ENCODE results near the gene INSL3. TPM values are rescaled to one million over a fixed set of nuclear protein-coding genes. Genes with fewer than 3 reads are reported as not detected.
A peak's percentile ranks its signal among the peaks of the same experiment; 100 is the strongest.

Gene INSL3
- total and polyA plus RNA-seq, 4 donors = 1.5 TPM; not detected in 3

DNA sequence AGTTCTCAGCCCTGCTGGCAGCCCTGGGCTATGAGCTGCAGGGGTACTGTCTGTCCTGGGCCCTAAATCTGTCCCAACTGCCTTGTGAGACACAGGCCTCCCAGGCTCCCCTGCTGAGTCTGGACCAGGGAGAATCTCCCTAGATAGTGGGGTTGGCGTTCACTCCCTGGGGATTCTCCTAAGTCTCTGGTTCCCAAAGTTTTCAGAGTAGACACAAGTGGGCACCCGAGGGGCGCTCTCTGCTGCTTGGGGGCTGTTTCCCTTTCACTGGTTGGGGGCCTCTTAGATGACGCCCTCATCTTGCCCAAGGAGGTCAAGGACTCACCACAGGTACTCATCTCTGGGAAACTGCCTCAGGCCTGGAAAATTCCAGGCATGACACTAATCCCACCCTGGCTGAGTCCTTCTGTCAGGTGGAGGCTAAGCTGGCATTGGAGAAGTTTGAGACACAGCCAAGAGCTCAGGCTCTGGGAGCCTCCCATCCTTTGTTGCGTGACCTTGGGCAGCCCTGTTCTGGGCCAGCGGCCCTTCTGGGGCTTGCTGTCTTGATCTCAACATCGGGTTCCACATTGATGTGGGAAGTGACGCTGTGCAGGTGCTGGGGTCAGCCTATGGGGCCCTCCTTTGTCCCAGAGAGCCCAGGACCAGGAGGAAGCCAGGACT, 42.3 kb upstream of the INSL3 start:
- Histone ChIP-seq H3K9me3 (ENCODE audit: control insufficient read depth in 4 of 4, insufficient read depth in 3 of 4, low read length in 3 of 4) (no peaks in the 10 kb centered on the region), H3K27ac (ENCODE audit: low read depth in 1 of 2, low read length in 1 of 2) (peak overlapping the region in 1 of 2 donors; percentile 28), H3K4me3 (no peak overlapping the region), H3K27me3 (ENCODE audit: control insufficient read depth in 3 of 3, insufficient read depth in 3 of 3, low read length in 2 of 3) (peaks cover 0 to 5% (median 4%) of the 10 kb centered on the region in 3 donors), H3K4me1 (ENCODE audit: control insufficient read depth in 5 of 5, insufficient read depth in 5 of 5, low read length in 5 of 5) (peaks cover 0 to 18% (median 6%) of the 10 kb centered on the region in 5 donors), H3K9ac (ENCODE audit: insufficient read depth in 1 of 2, low read length in 2 of 2) (no peak overlapping the region), H3K36me3 (ENCODE audit: control insufficient read depth in 4 of 4, insufficient read depth in 4 of 4, low read length in 4 of 4) (peaks cover 13 to 41% (median 25%) of the 10 kb centered on the region in 4 donors)
- DNase-seq = no peak
- no peak for ATAC-seq (ENCODE audit: insufficient read depth, low FRiP score)
- TF ChIP-seq, protein P1, sequence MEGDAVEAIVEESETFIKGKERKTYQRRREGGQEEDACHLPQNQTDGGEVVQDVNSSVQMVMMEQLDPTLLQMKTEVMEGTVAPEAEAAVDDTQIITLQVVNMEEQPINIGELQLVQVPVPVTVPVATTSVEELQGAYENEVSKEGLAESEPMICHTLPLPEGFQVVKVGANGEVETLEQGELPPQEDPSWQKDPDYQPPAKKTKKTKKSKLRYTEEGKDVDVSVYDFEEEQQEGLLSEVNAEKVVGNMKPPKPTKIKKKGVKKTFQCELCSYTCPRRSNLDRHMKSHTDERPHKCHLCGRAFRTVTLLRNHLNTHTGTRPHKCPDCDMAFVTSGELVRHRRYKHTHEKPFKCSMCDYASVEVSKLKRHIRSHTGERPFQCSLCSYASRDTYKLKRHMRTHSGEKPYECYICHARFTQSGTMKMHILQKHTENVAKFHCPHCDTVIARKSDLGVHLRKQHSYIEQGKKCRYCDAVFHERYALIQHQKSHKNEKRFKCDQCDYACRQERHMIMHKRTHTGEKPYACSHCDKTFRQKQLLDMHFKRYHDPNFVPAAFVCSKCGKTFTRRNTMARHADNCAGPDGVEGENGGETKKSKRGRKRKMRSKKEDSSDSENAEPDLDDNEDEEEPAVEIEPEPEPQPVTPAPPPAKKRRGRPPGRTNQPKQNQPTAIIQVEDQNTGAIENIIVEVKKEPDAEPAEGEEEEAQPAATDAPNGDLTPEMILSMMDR (IDR thresholded peaks at IDR 0.05; ENCODE audit: control extremely low read depth, extremely low read depth) = no peak
- 81 to 88% methylated on average over 8 of the region's 8 CpGs for WGBS, 2 donors

DNA sequence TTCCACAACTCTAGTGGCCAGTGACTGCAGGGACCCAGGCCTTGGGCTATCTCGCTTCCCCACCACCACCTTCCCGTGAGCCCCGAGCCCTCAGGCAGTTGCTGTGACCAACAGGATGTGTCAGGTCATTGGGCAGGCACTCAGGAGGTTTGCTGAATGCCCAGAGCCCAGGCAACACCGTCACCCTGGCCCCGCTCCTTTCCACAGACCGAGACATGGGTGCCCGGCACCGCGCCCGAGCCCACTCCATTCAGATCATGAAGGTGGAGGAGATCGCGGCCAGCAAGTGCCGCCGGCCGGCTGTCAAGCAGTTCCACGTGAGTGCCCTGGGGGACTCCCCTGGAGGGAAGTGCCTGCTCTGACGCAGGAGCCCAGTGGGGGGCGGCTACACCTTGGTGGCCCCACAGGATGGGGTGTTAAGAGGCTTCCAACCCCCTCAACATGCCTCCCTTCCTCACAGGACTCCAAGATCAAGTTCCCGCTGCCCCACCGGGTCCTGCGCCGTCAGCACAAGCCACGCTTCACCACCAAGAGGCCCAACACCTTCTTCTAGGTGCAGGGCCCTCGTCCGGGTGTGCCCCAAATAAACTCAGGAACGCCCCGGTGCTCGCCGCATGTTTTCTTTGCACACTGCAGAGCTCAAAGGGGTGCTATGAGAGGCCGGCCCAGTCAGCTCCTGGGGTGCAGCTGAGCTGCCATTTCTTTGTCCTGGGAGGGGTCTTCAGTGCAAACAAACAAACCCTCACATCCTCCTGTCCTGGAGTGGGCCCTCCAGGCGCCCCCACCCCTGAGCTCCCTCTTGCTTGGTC, 41.6 kb upstream of the INSL3 start:
- TF ChIP-seq, protein P1 (IDR thresholded peaks at IDR 0.05; ENCODE audit: control extremely low read depth, extremely low read depth) = no peak
- Histone ChIP-seq H3K9ac (ENCODE audit: insufficient read depth in 1 of 2, low read length in 2 of 2) (no peak overlapping the region), H3K36me3 (ENCODE audit: control insufficient read depth in 4 of 4, insufficient read depth in 4 of 4, low read length in 4 of 4) (peaks cover 13 to 41% (median 25%) of the 10 kb centered on the region in 4 donors), H3K27me3 (ENCODE audit: control insufficient read depth in 3 of 3, insufficient read depth in 3 of 3, low read length in 2 of 3) (no peaks in the 10 kb centered on the region), H3K27ac (ENCODE audit: low read depth in 1 of 2, low read length in 1 of 2) (no peak overlapping the region), H3K4me1 (ENCODE audit: control insufficient read depth in 5 of 5, insufficient read depth in 5 of 5, low read length in 5 of 5) (peaks cover 0 to 18% (median 6%) of the 10 kb centered on the region in 5 donors), H3K4me3 (no peak overlapping the region), H3K9me3 (ENCODE audit: control insufficient read depth in 4 of 4, insufficient read depth in 3 of 4, low read length in 3 of 4) (no peaks in the 10 kb centered on the region)
- WGBS, 2 donors = 88 to 90% methylated on average over 27 to 31 of the region's 31 CpGs
- no peak for DNase-seq
- ATAC-seq (ENCODE audit: insufficient read depth, low FRiP score) = no peak

DNA sequence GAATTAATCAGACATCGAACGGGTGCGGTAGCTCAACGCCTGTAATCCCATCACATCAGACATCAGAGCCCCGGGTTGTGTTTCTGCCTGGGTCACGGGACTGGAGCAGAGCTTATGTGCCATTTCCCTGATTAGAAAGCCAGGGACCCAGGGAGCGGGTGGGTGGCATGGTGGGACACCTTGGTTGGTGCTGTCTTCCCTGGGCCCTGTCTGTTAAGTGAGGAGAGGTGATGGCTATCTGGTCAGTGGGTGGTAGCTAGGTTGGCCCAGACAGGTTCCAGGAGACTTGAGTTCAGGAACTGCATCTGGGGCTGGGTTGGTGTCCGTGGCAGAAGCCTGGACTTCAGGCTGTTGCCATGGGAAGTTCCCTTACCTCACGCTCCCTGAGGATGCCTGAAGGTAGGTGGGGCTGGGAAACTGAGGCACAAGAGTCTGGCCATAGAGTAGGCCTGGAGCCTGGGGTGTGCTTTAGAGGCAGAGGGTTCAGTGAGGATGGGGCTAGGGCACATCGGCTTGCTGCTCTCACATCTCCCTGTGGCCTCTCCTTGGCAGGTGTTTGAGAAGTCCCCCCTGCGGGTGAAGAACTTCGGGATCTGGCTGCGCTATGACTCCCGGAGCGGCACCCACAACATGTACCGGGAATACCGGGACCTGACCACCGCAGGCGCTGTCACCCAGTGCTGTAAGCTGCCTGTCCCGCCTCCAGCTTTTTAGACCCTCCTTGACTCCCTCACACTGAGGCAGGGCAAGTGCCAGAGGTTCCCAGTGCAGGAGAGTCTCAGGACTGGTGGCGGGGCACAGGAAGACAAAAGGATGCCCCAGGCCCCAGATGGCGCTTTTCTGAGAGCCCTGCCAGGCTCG, 40.5 kb upstream of the INSL3 start:
- H3K4me3 ChIP-seq = no peak overlapping the region
- no peaks in the 10 kb centered on the region for H3K27me3 ChIP-seq (ENCODE audit: control insufficient read depth in 3 of 3, insufficient read depth in 3 of 3, low read length in 2 of 3)
- peaks cover 13 to 41% (median 25%) of the 10 kb centered on the region in 4 donors for H3K36me3 ChIP-seq (ENCODE audit: control insufficient read depth in 4 of 4, insufficient read depth in 4 of 4, low read length in 4 of 4)
- H3K27ac ChIP-seq (ENCODE audit: low read depth in 1 of 2, low read length in 1 of 2) = no peak overlapping the region
- DNase-seq (no peak), ATAC-seq (ENCODE audit: insufficient read depth, low FRiP score) (no peak)
- TF ChIP-seq, protein P1 (IDR thresholded peaks at IDR 0.05; ENCODE audit: control extremely low read depth, extremely low read depth) = no peak
- no peaks in the 10 kb centered on the region for H3K9me3 ChIP-seq (ENCODE audit: control insufficient read depth in 4 of 4, insufficient read depth in 3 of 4, low read length in 3 of 4)
- H3K4me1 ChIP-seq (ENCODE audit: control insufficient read depth in 5 of 5, insufficient read depth in 5 of 5, low read length in 5 of 5) = peaks cover 0 to 18% (median 6%) of the 10 kb centered on the region in 5 donors
- 87% methylated on average over 23 of the region's 23 CpGs for whole genome bisulfite sequencing, 2 donors
- H3K9ac ChIP-seq (ENCODE audit: insufficient read depth in 1 of 2, low read length in 2 of 2) = no peak overlapping the region
